ENCODE data around the gene BPIFB3.
A peak's percentile ranks its signal among the peaks of the same experiment; 100 is the strongest.
"Not testable (repeated sequence)": the region's sequence is repeated elsewhere in the genome, so short reads cannot be mapped to it uniquely, and the experiment has no call there.

The BPIFB3 gene

DNA sequence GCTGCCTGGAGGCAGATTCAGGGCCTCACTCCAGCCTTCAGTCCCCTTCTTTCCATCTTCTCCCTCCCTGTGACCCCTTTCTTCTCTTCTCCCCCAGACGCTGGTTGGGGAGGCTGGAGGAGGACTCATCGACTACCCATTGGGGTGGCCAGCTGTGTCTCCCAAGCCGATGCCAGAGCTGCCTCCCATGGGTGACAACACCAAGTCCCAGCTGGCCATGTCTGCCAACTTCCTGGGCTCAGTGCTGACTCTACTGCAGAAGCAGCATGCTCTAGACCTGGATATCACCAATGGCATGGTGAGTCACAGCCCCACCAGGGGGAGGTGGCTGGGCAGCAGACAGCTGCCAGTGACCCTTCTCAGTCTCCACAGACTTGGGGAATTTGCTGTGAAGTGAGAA, 38.7 kb downstream of the BPIFB3 start:
- no peak for DNase-seq

DNA sequence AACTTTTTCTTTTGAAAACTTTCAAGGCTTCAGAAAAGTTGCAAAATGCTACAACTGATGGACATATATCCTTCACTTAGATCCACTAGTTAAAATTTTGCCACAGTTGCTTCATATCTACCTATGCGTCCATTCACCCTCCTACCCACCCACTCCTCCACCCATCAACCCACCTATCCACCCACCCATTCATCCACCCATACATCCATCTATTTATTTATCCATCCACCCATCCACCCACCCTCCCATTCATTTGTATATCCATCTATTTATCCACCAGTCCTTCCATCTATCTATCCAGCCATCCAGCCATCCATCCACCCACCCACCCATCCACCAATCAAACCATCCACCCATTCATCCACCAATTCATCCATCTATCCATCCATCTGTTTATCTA, 39.4 kb downstream of the BPIFB3 start:
- DNase-seq, result no peak

DNA sequence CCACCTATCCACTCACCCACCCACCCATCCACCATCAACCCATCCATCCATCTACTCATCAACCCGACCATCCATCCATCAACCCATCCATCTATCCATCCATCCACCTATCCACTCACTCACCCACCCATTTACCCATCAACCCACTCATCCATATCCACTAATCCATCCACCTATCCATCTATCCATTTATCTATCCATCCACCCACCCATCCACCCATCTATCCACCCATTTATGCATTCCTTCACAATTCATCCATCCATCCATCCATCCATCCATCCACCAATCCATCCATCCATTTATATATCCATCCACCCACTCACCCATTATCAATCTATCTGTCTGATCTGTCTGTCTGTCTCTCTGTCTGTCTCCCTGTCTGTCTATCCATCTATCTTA, 39.9 kb downstream of the BPIFB3 start:
- DNase-seq, result no peak

DNA sequence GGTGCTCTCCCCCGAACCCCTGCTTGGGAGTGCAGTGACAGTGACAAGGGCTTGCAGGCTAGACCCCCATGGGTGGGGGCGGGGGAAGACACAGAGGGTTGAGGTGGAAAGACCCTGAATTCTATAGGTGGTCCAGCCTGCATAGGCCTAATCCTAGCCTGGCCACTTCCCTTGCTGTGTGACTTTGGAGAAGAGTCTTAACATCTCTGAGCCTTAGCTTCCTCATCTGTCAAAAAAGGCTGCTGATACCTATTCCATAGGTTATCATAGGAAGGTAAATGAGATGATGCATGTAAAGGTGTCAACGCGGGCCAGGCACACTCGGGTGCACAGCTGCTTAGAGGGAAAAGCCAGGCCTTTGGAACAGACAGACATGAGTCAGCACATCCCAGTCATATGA, 41.5 kb downstream of the BPIFB3 start:
- DNase-seq, result no peak

DNA sequence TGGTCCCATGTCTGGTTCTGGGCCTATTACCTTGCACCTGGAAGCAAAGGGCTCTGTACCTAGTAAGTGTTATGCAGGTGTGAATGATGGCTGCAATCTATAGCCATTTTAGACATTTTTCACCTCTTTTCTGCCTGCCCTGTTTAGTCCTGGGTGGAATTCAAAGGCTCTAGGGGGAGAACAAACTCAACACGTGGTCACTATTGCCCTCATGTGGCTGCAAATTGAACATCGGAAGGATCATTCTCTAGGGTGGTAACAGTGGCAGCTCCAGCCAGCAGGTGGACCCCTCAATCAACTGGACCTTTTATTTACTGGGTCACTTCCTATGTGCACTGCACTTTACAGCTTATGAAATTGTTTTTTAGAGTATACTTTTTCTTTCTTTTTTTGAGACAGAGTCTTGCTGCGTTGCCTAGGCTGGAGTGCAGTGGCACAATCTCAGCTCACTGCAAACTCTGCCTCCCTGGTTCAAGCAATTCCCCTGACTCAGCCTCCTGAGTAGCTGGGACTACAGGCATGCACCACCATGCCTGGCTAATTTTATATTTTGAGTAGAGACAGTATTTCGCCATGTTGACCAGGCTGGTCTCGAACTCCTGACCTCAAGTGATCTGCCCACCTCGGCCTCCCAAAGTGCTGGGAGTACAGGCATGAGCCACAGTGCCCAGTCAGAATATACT, 42.3 kb downstream of the BPIFB3 start:
- DNase-seq, result peak; percentile 37

DNA sequence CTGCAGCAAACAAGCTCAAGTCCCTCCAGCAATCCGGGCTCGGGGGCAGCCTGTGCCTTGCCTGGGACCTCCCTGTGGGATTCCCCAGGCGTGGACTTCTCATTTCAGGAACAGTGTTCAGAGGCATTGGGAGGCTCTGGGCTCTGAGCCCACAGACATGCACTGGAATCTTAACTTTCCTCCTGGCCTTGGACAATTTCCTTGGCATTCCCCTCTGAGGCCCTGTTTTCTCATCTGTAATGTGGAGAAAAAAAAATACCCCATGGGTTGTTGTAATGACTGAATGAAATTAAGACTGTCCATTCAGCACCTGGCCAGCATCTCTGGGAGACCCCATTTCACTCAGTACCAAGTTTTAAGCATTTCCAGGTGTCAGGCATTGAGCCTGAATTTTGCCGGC, 43.3 kb downstream of the BPIFB3 start:
- DNase-seq, result no peak

DNA sequence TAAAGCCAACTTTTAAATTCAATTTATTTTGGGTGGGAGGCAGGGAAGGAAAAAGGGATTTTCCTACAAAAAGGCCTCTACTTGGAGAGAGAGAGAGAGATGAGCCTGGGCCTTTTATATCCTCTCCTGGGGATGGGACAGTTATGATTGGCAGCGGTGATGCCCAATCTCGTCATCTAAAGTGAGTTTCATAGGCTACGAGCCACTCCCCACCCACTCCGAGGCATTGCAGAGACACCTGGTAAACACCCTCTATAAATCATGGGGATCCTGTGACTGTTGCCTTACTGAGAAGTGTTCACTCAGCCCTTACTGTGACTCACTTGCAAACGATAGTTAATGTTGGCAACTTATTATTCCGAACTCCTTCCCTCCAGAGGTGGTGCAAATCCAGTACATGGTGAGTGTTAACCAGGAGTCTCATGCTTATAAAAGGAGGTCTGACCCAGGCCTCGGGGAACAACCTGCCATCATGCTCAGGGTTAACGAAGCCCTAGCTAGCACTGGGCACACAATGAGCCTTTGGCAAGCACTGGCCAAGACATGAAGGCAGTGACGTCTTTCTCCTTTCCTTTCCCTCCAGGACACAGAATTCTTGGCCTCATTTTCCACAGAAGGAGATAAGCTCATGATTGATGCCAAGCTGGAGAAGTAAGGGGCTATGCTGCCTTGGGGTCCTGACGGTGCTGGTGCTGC, 46.3 kb downstream of the BPIFB3 start:
- DNase-seq, result no peak

DNA sequence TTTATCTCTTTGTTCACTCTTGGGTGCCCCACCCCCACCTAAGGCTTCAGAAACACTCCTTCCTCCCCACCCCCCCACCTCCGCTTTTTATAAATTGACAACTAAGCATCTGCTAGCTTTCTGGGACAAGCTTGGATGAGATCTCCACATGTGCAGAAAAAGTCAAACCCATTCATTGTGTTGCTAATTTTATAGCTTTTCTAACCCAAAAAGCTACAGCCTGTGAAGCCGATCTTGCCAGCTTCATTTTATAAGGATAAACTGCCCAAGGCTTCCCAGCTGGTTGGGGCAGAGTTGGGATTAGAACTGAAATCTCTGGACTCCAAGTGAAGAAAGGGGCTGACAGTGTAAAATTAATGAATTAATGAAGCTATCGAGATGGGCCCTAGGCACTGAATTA, 49.9 kb downstream of the BPIFB3 start:
- DNase-seq, result no peak

DNA sequence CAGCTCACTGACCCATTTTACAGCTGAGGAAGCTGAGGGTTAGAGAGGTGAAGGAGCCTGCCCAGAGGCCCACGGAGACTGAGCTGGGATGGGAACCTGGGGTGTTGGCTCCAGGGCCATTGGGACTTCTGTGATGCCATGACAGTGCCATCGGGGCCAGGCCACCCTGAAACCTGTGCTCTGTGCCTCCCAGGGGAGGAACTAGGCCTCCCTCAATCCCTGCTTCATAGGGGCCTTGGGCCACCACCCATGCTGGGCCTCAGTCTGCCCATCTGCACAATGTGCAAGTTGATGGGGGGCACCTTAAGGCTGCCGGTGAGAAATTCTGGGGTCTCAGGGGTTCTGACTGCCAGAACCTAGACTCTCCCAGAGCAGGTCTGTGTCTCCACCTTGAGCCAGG, 50.6 kb downstream of the BPIFB3 start:
- no peak for DNase-seq

DNA sequence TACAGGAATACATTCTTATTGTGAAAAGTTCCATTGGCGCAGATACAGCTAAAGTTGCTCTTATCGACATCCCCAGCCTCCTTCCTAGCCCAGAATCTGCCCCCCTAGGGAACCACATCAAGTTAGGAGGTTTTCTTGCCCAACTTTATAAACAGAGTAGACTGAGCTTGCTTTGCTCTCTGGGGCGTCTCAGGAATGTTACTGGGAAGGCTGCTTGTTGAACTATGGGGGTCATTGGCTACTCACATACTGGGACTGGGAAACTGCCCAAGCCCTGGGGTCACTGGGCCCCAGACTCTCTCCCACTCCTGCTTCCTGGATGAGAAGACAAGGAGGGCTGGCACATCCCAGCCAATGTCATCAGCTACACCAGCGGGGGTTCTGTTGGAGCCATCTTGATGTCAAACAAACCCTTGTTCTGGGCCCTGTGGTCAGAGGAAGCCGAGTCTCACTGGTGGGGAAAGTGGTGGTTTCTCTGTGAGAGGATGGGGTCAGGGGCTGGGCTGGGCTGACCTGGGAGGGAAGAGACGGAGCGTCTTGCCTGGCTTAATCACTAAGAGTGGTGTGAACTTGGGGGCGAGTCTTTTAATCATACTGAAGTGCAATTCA, 51.7 kb downstream of the BPIFB3 start:
- DNase-seq, result no peak

DNA sequence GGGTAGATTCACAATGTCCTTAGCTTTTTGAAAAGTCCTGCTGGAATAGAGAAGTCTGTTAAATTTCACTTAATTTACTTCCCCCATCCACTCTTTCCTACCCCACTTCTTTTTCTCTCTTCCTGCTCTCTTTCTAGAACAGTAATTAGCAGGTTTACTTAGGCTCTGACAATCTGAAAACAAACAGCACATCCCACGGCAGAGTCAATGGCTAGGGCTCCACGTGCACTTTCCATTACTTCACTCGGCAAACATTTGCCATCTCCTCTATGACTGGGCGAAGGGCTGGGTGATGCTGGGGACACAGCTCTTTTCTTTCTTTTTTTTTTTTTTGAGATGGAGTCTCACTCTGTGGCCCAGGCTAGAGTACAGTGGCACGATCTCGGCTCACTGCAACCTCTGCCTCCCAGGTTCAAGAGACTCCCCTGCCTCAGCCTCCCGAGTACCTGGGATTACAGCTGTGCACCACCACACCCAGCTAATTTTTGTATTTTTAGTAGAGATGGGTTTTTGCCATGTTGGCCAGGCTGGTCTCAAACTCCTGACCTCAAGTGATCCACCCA, 52.4 kb downstream of the BPIFB3 start:
- not testable (repeated sequence) for DNase-seq

DNA sequence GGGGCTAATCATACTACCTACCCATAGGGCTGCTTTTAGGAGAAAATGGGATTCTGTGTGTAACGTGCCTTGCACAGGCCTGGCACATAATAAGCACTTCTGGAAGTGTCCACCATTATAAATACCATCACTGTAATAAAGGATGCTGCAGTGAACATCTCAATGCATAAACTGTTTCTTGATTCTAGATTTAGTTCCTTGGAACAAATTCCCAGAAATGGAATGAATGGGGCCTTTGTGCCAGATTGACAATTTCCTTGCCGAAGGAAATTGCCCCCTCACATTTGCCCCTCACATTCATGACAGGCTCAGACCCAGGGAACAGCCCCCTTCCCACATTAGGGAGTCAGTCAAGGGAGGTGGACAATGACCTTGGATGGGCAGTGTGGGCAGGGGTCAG, 55.0 kb downstream of the BPIFB3 start:
- no peak for DNase-seq

DNA sequence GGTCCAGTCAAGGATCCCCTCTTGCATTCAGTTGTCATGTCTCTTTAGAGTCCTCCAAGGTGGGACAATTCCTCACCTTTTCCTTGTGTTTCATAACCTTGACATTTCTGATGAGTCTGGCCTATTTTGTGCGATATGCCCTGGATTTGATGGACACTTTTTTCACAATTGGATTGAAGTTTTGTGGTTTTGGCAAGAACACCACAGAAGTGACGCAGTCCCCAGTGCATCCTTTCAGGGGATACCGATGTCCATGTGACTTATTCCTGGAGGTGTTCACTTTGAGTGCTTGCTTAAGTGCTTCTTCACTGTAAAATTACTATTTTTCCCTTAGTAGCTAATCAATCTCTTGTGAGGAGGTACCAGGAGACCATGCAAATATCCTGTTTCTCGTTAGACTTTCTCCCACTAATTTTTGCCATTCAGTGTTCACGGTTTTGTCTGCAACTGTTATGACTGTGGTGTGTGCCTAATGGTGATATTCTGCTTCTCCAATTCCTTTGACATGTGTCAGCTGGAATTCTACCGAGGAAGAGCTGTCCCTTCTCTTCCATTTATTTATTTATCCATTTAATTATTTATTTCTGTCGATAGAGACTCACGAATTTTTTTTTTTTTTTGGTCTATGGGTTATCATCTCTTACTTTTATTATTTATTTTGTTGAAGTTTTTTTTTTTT, 56.6 kb downstream of the BPIFB3 start:
- DNase-seq, result no peak

DNA sequence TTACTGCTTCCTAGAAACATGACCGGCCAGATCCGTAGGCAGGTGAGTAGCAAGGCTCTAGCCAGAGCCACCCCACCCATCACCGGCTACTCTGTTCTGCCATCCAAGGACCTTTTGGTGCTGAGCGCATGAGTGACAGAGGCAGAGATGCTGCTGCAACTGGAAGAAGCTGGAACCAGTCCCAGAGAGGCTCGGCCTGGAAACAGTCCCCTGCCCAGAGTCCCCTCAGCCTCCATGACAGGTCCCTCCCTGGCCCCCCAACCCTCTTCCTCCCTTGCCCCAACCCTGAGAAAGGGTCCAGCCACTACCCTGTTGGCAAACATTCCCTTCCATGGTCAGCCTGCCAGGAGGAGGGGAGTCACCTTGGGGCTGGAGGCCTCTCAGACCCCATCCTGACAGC, 57.6 kb downstream of the BPIFB3 start:
- no peak for DNase-seq

DNA sequence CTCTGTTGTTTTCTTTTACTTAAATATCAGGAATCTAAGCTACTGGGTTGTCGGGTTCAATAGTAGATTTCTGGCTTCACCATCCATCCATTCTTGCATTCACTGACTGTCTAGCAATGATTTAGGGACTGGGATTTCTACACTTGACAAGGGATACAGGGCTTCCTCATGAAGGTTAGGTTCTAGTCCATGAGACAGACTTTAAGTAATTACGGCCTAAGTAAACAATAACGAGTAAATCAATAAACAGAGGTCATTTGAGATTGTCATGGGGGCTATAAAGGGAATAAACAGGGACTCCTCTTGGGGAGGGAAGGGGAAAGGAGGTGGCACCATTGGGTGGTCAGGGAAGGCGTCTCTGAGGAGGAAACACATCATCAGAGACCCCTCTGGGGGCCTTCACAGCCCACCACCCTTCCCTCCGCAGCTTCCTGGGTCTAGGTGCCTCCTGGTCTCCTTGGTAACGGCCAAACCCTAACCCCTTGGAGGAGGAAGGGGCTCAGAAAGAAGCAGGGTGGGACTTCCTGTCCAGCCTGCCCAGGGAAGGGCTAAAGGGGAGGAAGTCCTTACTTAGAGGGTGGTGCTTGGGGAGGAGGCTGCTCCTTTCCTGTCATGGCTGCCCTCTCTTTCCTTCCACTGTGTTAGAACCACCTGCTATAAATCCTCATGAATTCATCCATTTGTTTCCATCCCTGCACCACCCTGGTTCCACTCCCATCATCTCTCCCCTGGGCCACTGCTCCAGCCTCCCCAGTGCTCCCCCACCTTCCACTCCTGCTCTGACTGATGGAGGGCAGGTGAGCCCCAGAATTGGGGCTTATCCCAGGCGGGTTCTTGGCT, 59.1 kb downstream of the BPIFB3 start:
- DNase-seq, result no peak

DNA sequence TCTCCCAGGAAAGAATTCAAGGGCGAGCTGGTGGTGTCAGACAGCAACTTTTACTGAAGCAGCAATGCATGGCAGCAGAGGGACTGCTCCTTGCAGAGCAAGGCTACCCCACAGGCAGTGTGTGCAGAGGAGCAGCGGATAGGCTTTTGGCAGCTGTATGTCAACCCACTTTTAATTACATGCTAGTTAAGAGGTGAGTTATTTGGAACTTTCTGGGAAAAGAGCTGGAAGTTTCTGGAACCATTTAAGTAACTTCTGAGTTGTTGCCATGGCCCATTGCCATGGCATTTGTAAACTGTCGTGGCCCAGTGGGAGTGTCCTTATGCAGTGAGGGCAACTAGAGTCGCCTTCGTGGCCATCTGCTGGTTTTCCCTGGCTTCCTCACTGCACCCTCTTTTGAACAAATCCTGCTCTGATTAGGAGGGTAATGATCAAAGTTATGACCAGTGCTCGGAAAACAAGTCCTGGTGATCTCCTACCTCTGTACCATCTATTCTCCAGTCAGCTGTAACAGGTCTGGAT, 59.7 kb downstream of the BPIFB3 start:
- DNase-seq, result no peak

DNA sequence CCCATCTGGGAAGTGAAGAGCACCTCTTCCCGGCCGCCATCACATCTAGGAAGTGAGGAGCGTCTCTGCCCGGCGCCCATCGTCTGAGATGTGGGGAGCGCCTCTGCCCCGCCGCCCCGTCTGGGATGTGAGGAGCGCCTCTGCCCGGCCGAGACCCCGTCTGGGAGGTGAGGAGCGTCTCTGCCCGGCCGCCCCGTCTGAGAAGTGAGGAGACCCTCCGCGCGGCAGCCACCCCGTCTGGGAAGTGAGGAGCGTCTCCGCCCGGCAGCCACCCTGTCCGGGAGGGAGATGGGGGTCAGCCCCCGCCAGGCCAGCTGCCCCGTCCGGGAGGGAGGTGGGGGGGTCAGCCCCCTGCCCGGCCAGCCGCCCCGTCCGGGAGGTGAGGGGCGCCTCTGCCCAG, 61.8 kb downstream of the BPIFB3 start:
- DNase-seq, result not testable (repeated sequence)

DNA sequence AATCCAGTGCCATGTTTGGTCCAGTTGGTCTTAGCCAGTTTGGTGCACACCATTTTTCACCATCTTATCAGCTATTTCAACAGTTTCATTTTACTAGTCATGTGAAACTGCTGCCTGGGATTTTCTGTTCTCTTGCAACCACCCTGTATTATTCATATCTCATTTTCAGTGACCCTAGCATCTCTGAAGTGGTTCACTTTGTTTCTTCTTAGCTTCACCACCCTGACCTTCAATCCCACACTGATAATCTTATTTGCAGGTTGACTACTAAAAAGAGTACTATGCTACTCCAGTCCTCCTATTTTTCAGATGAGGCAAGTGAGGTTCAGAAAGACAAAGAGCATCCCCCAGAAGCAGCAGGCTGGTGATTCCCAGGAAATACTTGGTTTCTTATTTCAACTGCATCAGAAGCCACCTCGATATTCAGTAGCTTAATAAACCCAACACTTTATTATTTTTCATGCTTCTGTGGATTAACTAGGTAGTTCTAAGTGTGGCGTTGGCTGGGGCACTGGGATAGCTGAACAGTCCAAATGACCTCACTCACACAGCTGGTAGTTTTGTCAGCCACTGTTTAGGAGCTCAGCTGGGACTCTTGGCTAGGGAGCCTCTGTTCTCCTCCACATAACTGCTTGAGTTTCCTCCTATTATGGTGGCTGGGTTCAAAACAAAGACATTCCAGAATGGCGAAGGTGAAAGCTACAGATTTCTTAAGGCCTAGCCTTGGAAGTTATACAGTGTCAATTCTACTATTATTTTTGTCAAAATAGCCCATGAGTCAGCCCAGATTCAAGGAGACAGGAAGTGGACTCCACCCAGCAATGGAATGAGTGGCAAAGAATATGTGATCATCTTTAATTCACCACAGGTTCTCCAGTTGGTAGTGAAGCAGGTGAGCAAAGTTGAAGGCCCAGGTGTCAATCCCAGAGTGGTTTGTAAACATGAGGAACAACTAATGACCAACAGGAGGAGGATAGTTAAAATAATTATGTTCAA, 66.3 kb downstream of the BPIFB3 start:
- DNase-seq, result peak; percentile 35

DNA sequence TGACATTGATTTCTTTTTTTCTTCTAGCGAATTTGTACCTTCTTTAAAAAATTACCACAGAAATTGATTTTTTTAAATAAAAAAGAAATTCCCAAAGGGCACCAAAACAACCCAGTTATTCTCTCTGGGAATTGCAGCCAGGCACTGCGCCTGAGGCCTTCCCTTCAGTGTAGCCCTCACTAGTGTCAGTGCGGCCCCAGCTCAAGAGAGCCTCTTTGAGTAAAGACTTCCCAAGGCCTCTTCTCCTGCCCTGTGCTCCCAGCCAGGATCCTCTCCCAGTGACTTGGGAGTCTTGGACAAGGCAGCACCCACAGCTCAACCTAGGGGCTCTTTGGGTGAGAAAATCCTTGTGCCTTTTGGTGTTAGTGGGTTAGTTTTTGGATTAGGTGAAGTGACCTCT, 67.2 kb downstream of the BPIFB3 start:
- DNase-seq, result no peak

DNA sequence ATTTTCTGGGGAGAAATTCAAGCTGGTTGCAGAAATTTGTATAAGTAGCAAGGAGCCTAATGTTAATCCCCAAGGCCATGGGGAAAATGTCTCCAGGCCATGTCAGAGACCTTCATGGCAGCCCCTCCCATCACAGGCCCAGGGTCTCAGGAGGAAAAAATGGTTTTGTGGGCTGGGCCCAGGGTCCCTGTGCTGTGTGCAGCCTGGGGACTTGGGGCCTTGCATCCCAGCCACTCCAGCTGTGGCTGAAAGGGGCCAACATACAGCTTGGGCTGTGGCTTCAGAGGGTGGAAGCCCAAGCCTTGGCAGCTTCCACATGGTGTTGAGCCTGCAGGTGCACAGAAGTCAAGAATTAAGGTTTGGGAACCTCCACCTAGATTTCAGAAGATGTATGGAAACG, 68.6 kb downstream of the BPIFB3 start:
- DNase-seq, result not testable (repeated sequence)

Measured in inflammatory macrophage treated with lipopolysaccharide for 4 hours (primary cell).